MCF 10A (cell line): ENCODE results near the gene NPHP4. TPM values are rescaled to one million over a fixed set of nuclear protein-coding genes. Genes with fewer than 3 reads are reported as not detected.
A peak's percentile ranks its signal among the peaks of the same experiment; 100 is the strongest.

Experiments
- BruUV-seq: library from RNA; stranded (reverse); fragments of 400-500 nt; replicated peaks from 2 replicates; lab custom pipeline; 2021; lab: Mats Ljungman, UMichigan
- CTCF ChIA-PET: fragments of 300-600 bp; sonication (Branson Sonifier 250); formaldehyde crosslinking; extraction: SDS; loops from one replicate; lab custom pipeline; 2021; ENCODE audit warnings: antibody characterized with exemption, inconsistent platforms; lab: Yijun Ruan, JAX
- POLR2A ChIA-PET: fragments of 300-600, 350-650 bp; sonication (Branson Sonifier 250); formaldehyde crosslinking; extraction: SDS; loops from one replicate; lab custom pipeline; 2020; ENCODE audit warnings: antibody characterized with exemption, inconsistent platforms; lab: Yijun Ruan, JAX
- DNase-seq: peaks from one replicate; pipeline ENCODE4 v3.0.0-alpha.2; 2018; ENCODE audit not compliant: unreplicated experiment
- H3K27ac Mint-ChIP-seq: one replicate; pipeline ENCODE4 v1.8.0; 2022; ENCODE audit warnings: mild to moderate bottlenecking, low read depth, mixed read lengths; ENCODE audit not compliant: unreplicated experiment
- H3K27me3 Mint-ChIP-seq: one replicate; pipeline ENCODE4 v1.8.0; 2022; ENCODE audit warnings: mixed read lengths; ENCODE audit not compliant: insufficient read depth, unreplicated experiment
- H3K36me3 Mint-ChIP-seq: one replicate; pipeline ENCODE4 v1.8.0; 2022; ENCODE audit warnings: mild to moderate bottlenecking, moderate library complexity, mixed read lengths; ENCODE audit not compliant: insufficient read depth, unreplicated experiment
- H3K4me1 Mint-ChIP-seq: one replicate; pipeline ENCODE4 v1.8.0; 2022; ENCODE audit warnings: mixed read lengths; ENCODE audit not compliant: insufficient read depth, unreplicated experiment
- H3K4me3 Mint-ChIP-seq: one replicate; pipeline ENCODE4 v1.8.0; 2022; ENCODE audit warnings: mild to moderate bottlenecking, moderate library complexity, mixed read lengths; ENCODE audit not compliant: unreplicated experiment
- H3K9me3 Mint-ChIP-seq: one replicate; pipeline ENCODE4 v1.8.0; 2022; ENCODE audit warnings: mixed read lengths; ENCODE audit not compliant: unreplicated experiment
- CTCF ChIP-seq: fragments of 200-600 bp; IDR thresholded peaks from one replicate; pipeline ENCODE4 v1.8.0; 2022; ENCODE audit warnings: antibody characterized with exemption, mild to moderate bottlenecking; ENCODE audit not compliant: unreplicated experiment
- intact Hi-C: fragments of 100-400 bp; cut with micrococcal nuclease; formaldehyde crosslinking; loops from 2 replicates; pipeline ENCODE4 v1.14.1; 2022
- total RNA-seq: library from RNA; stranded (reverse); gene quantifications from 2 replicates; pipeline ENCODE4 v1.2.3, GENCODE V29; 2022

NPHP4 gene
- total RNA-seq, 1 experiment from 2014 or later: 14.4 TPM

- intact Hi-C loops: no loop called here
- Mint-ChIP-seq H3K4me1 (no peaks in the 10 kb centered on the region), H3K27me3 (no peaks in the 10 kb centered on the region), H3K4me3 (no peak overlapping the region), H3K27ac (no peak overlapping the region), H3K9me3 (no peaks in the 10 kb centered on the region), H3K36me3 (peaks cover 4% of the 10 kb centered on the region)
- no TSS peak for BruUV-seq
- CTCF ChIA-PET: interaction anchor here (0.7 kb wide), 1 partner anchor 44 kb away, joined by 3 read pairs; no protein-coding TSS in a partner anchor
- POLR2A ChIA-PET: no interaction called here
- TF ChIP-seq CTCF: no peak
- no peak for DNase-seq
These were observed 48.2 kb upstream of the NPHP4 start for GRCh38 chr1:6040444-6040843.

- intact Hi-C loops: no loop called here
- TF ChIP-seq CTCF: no peak
- Mint-ChIP-seq H3K4me1 (no peaks in the 10 kb centered on the region), H3K4me3 (no peak overlapping the region), H3K9me3 (no peaks in the 10 kb centered on the region), H3K27me3 (no peaks in the 10 kb centered on the region), H3K27ac (no peak overlapping the region), H3K36me3 (peaks cover 11% of the 10 kb centered on the region)
- DNase-seq: no peak
- ChIA-PET CTCF (interaction anchor here (0.6 to 0.7 kb wide), 2 partner anchors 60 to 526 kb away, joined by 3 read pairs; no protein-coding TSS in a partner anchor), POLR2A (no interaction called here)
- BruUV-seq: no TSS peak
These were observed 46.8 kb upstream of the NPHP4 start for GRCh38 chr1:6039031-6039430.

GRCh38 chr1:6038603-6039002, 46.4 kb upstream of the NPHP4 start:
- intact Hi-C loops: no loop called here
- BruUV-seq: no TSS peak
- ChIA-PET POLR2A (no interaction called here), CTCF (interaction anchor here (0.7 kb wide), 1 partner anchor 525 kb away, joined by 3 read pairs; no protein-coding TSS in a partner anchor)
- Mint-ChIP-seq H3K27me3 (no peaks in the 10 kb centered on the region), H3K4me3 (no peak overlapping the region), H3K4me1 (no peaks in the 10 kb centered on the region), H3K27ac (no peak overlapping the region), H3K9me3 (no peaks in the 10 kb centered on the region), H3K36me3 (peaks cover 11% of the 10 kb centered on the region)
- TF ChIP-seq CTCF: no peak
- no peak for DNase-seq

GRCh38 chr1:6037338-6037762, 45.1 kb upstream of the NPHP4 start:
- no peaks in the 10 kb centered on the region for H3K27me3 Mint-ChIP-seq
- peaks cover 11% of the 10 kb centered on the region for H3K36me3 Mint-ChIP-seq
- intact Hi-C loops: no loop called here
- CTCF ChIA-PET: no interaction called here
- no peak overlapping the region for H3K27ac Mint-ChIP-seq
- no peak for TF ChIP-seq CTCF
- no peaks in the 10 kb centered on the region for H3K9me3 Mint-ChIP-seq
- H3K4me1 Mint-ChIP-seq: peaks cover 5% of the 10 kb centered on the region
- BruUV-seq: no TSS peak
- peak; percentile 18 for DNase-seq
- no peak overlapping the region for H3K4me3 Mint-ChIP-seq
- POLR2A ChIA-PET: no interaction called here
